ENCODE results near the gene OR14K1.
"Not testable (repeated sequence)": the region's sequence is repeated elsewhere in the genome, so short reads cannot be mapped to it uniquely, and the experiment has no call there.

The OR14K1 gene

GRCh38 chr1:247738315-247738714 lies at the start of gene OR14K1:
OR14K1 (plus strand) TSS chr1:247738615; CDS start chr1:247738615, 0 bp downstream.
- DNase-seq (ENCODE audit: low read depth) = no peak

GRCh38 chr1:247701338-247701737 lies 37.1 kb upstream of the OR14K1 start:
- no peak for DNase-seq (ENCODE audit: low read depth)

- DNase-seq (ENCODE audit: low read depth) = not testable (repeated sequence)
Measured at GRCh38 chr1:247710681-247711080, 27.7 kb upstream of the OR14K1 start.

GRCh38 chr1:247713753-247714152 lies 24.7 kb upstream of the OR14K1 start:
- no peak for DNase-seq (ENCODE audit: low read depth)

- DNase-seq (ENCODE audit: low read depth) = no peak
Measured at GRCh38 chr1:247716546-247716945, 21.9 kb upstream of the OR14K1 start, which contains the start of gene OR6F1. OR6F1 (minus strand) TSS chr1:247716646; CDS start chr1:247712755, 3,891 bp downstream.

- no peak for DNase-seq (ENCODE audit: low read depth)
Measured at GRCh38 chr1:247721222-247721621, 17.2 kb upstream of the OR14K1 start.

- no peak for DNase-seq (ENCODE audit: low read depth)
Measured at GRCh38 chr1:247740721-247741120, 2.3 kb downstream of the OR14K1 start.

- no peak for DNase-seq (ENCODE audit: low read depth)
Measured at GRCh38 chr1:247741756-247742155, 3.3 kb downstream of the OR14K1 start.

- not testable (repeated sequence) for DNase-seq (ENCODE audit: low read depth)
Measured at GRCh38 chr1:247742215-247742760, 3.9 kb downstream of the OR14K1 start.

- no peak for DNase-seq (ENCODE audit: low read depth)
Measured at GRCh38 chr1:247746391-247746935, 8.0 kb downstream of the OR14K1 start.

GRCh38 chr1:247747616-247748015 lies 9.2 kb downstream of the OR14K1 start:
- no peak for DNase-seq (ENCODE audit: low read depth)

GRCh38 chr1:247748041-247748440 lies 9.6 kb downstream of the OR14K1 start, which contains the start of gene OR14A2:
OR14A2 (minus strand) TSS chr1:247748141.
- no peak for DNase-seq (ENCODE audit: low read depth)

GRCh38 chr1:247749870-247750269 lies 11.5 kb downstream of the OR14K1 start:
- DNase-seq (ENCODE audit: low read depth) = no peak

- not testable (repeated sequence) for DNase-seq (ENCODE audit: low read depth)
Measured at GRCh38 chr1:247754311-247754710, 15.9 kb downstream of the OR14K1 start.

- DNase-seq (ENCODE audit: low read depth) = no peak
Measured at GRCh38 chr1:247760456-247760855, 22.0 kb downstream of the OR14K1 start, which contains the start of gene OR1C1. OR1C1 (minus strand) TSS chr1:247760556; CDS start chr1:247758406, 2,150 bp downstream.

GRCh38 chr1:247769603-247770002 lies 31.2 kb downstream of the OR14K1 start:
- DNase-seq (ENCODE audit: low read depth) = no peak
